ENCODE results near the gene GPA33. TPM values are rescaled to one million over a fixed set of nuclear protein-coding genes. Genes with fewer than 3 reads are reported as not detected.
"Not testable (repeated sequence)": the region's sequence is repeated elsewhere in the genome, so short reads cannot be mapped to it uniquely, and the experiment has no call there.

GPA33 gene
- total RNA-seq, 1 donor from 2014 or later = 0.20 TPM

DNA sequence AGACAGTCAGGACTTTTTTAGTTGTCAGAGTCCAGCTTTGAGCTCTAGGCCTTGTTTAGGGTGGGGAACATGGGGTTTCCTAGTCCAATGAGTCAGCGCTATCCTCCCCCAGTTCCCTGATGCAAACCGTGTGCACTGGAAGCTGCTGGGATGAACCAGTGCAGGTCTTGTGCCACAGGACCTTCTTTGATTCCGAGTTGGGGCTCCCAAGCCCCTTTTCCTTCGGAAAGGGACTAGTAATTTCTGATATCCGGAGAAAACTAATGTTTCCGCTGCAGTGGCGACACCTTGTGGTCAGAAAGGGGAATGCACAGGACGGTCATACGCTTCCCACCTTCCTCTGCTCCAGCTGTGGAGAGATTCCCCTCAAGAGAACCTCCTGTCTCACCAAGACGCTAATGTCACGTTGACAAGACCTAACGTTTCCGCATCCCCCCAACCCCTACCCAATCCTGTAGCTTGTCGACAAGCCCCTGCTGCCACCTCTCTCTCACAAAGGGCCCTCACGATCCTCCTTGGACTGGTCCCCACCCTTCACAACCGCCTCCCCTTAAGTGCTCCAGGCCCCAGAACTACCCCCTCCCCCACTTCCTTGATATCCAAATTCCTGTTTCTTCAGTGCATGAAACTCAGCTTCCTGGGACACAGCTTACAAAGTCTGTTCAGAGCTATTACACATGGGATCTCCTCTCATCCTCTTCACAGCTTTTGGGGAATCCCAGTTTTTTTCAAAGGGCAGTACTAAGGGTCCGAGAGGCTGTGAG is 30.9 kb downstream of the GPA33 start:
- peak; percentile 87 for ATAC-seq
- DNase-seq (ENCODE audit: low spot score) = peak; percentile 71

DNA sequence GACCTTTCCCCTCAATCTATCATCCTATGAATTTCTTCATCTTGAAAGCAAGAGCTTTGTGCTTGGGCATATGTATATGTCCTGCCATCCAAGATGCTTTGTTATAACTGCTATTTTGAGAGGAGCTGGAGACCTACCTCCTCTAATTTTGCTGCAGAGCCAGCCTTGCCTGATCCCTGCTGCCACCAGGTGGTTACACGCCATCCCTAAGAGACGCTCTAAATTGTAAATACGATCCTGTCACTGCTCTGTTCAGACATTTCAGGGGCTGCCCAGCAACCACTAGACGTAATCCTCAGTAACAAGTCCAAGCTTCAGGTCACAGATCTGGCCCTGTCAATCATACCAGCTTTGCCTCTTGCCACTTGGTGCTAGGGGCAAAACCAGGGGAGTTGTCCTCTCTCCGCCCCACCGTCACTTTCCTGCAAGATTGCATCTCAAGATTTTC is 32.9 kb downstream of the GPA33 start:
- peak; percentile 87 for ATAC-seq
- DNase-seq (ENCODE audit: low spot score) = peak; percentile 60

DNA sequence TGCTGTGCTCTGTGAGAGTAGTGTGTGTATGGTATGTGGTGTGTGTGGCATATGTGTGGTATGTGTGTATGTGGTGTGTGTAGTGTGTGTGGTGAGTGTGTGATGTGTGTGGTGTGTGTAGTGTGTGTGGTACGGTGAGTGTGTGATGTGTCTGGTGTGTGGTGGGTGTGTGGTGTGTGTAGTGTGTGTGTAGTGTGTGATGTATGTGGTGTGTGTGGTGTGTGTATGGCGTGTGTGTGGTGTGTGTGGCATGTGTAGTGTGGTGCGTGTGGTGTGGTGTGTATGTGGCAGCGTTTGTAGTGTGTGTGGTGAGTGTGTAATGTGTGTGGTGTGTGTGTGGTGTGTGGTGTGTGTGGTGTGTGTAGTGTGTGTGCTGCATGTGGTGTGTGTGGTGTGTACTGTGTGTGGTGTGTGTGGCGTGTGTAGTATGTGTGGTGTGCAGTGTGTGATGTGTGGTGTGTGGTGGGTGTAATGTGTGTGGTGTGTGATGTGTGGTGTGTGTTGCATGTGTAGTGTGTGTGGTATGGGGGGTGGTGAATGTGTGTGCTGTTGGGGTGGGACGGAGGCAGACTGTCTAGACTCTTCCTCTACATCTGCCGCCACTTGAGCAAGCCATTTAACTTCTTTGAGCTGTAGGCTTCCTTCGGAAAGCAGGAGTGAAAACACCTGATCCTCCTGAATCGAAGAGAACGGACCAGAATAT is 33.5 kb downstream of the GPA33 start:
- ATAC-seq (no peak), DNase-seq (ENCODE audit: low spot score) (no peak)

DNA sequence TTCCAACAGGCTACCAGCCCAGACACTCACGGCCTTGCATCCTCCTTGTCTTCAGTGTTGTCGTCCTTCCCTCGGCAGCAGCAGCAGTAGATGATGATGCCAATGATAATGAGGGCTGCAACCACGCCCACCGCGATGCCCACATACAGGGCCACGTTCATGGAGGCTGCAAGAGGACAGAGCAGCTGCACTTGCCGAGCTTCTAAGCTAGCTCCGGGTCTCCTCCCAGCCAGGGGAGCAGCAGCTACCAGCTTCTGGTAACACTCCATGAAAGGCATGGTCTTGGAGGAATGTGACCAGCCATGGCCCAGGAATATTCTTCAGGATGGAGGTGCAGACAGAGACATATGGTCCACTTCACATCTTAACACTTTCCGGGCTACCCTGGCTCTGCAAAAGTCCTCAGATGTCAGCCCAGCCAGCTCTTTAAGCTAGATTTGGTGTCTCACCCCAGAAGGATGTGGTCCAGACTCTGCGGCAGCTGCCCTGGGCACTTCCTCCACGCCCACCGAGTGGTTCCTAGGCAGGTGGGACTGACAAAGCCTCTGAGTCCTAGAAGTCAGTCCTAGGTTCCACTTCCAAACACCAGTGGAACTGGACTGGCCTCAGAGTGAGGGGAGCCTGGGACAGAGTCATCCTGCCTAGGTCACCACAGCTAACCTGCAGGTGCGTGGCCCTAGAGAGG is 35.1 kb downstream of the GPA33 start:
- ATAC-seq (no peak), DNase-seq (ENCODE audit: low spot score) (no peak)

DNA sequence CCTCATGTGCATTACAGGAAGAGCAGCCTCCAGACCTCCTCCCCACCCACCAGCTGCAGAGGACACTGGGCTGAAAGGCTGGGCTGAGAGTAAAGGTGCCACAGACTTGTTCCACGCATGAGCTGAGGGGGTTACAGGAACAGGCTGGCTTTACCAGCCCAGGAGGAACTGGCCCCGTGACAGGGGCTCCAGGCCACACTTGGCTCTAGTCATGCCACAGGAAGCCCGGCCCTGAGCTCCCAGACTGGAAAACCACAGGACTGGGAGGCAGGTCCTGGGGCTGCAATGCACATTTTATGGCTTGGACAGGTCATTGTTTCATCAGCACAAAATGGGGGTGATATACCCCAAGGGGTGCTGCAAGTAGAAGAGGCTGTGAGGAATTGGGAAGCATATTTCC is 35.6 kb downstream of the GPA33 start:
- ATAC-seq (no peak), DNase-seq (ENCODE audit: low spot score) (no peak)

DNA sequence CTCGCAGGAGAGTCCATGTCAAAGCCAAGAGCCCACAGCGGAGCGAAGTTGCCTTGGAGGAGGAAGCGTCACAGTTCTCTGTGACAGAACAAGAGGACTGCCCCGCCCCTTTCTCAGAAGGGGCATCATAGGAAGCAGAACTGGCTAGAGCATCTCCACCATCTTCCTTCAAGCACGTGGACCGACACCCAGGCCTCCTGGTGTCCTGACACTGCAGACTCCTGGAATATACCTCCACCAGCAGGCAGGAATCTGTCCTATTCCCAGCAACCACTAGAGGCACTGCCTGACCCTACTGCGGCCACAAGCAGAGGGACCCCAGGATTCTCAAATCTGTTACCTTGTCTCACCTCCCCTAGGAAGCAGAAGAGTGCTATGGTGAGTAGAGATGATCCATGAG is 37.8 kb downstream of the GPA33 start:
- ATAC-seq (peak; percentile 80), DNase-seq (ENCODE audit: low spot score) (no peak)

DNA sequence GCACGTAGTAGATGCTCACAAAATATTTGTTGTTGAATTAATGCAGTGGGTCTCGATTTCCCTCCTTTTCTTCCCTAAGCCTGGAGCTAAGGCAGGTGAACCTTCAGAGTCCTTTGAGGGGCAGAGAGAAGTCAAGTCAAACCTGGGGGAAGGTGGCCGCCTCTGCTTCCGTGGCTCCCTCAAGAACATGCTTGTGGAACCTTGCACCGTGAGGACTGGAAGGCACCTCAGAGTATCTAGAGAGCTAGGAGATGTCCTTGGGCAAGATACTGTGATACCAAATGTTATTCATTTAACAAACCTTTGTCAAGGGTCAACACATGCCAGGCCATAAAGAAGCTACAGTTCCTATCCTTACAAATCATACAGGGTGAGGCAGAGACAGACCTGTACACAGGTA is 38.3 kb downstream of the GPA33 start:
- no peak for ATAC-seq

DNA sequence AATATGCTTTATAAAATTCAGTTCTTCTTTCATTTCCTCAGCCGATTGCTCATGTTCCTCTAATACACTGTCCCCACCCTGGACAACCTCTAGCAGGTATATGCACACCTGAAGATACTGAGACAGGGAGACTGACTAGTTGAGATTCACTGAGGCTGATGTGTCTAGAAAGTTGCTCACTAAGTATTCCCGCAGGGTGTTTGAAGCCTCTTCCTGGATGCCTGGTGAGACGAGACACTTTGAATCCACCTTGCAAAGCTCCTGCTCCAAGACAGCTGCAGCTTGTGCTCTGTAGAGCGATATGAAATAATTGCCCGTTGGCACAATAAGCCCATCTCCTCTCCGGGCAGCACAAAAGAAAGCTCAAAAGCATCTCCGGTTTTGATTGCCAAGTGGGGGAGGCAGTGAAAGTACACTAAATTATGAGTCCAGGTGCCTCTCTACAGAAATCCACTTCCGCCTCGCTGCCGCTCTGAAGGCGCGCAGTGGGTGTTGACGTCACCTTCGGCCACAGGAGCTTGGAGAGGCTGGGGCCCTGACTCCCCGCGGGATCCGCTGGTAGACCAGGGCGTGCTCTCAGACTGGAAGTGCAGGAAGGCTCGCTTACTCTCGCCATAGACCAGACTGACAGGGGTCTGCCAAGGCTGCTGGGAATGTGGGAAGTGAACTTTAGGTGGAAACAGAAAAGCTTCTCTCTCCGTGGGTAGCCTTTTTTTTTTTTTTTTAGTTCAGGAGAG is 46.3 kb downstream of the GPA33 start:
- ATAC-seq (peak; percentile 99), DNase-seq (ENCODE audit: low spot score) (peak; percentile 74)

More for the DNA sequence above, 38.3 kb downstream of the GPA33 start:
- DNase-seq (ENCODE audit: low spot score) = no peak

DNA sequence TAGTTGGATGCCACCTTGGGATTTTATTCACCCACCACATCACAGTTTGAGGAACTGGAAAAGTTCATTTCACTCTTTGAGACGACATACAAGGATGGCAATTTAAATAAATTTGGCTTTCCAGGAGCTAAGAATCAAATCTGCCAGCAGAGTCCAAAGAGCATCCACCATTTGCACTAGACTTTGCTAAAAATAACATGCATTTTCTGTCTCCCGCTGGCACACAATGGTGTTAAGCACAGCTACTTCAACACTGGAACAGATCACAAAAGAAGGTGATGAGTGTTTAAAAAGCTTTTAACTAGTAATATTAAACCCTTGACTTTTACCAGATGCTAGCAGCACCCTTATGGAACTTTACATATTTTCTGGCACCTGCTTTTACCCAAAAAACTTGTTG is 56.5 kb downstream of the GPA33 start:
- ATAC-seq (peak; percentile 84), DNase-seq (ENCODE audit: low spot score) (no peak)

DNA sequence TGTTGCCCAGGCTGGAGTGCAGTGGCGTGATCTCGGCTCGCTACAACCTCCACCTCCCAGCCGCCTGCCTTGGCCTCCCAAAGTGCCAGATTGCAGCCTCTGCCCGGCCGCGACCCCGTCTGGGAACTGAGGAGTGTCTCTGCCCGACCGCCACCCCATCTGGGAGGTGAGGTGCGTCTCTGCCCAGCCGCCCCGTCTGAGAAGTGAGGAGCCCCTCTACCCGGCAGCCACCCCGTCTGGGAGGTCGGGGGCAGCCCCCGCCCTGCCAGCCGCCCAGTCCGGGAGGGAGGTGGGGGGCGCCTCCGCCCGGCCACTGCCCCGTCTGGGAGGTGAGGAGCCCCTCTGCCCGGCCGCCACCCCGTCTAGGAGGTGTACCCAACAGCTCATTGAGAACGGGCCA is 60.6 kb downstream of the GPA33 start:
- DNase-seq (ENCODE audit: low spot score); ATAC-seq: not testable (repeated sequence)

DNA sequence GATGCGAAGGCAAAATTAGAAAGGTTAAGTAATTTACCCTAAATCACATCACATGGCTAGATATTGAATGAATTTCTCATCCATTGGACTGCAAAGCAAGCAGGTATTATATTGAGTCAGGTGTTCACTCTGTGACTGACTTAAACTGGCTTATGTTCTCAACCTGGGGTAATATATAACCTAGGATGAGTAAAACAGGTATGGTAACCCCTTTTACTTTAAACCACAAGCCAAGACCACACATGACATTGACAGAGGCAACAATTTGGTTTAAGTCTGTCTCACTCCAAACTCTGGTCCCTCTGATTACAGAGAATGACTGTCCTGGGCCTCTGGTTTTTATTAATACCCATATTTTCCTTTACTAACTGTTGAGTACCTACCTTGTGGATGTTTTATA is 67.8 kb downstream of the GPA33 start:
- ATAC-seq = no peak
- DNase-seq (ENCODE audit: low spot score) = no peak

DNA sequence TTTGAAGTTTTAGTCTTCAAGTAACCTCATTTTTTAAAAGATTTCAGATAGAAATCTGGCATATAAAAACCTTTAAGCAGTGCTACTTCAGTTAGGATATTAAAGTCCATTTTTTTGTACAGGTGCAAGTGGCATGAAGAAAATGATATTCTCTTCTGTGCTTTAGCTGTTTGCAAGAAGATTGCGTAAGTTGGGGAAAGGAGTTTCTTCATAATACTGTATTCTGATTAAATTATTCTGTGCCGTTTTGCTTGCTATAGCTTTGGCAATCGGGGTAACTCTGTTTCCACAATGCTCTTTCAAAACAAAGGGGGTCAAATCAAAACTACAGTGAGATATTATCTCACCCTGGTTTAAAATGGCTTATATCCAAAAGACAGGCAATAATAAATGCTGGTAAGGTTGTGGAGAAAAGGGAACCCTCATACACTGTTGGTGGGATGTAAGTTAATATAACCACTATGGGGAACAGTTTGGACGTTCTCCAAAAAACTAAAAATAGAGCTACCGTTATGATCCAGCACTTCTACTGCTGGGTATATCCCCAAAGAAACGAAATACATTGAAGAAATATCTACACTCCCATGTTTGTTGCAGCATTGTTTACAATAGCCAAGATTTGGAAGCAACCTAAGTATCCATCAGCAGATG is 74.0 kb downstream of the GPA33 start:
- DNase-seq (ENCODE audit: low spot score) = no peak
- ATAC-seq = peak; percentile 38

DNA sequence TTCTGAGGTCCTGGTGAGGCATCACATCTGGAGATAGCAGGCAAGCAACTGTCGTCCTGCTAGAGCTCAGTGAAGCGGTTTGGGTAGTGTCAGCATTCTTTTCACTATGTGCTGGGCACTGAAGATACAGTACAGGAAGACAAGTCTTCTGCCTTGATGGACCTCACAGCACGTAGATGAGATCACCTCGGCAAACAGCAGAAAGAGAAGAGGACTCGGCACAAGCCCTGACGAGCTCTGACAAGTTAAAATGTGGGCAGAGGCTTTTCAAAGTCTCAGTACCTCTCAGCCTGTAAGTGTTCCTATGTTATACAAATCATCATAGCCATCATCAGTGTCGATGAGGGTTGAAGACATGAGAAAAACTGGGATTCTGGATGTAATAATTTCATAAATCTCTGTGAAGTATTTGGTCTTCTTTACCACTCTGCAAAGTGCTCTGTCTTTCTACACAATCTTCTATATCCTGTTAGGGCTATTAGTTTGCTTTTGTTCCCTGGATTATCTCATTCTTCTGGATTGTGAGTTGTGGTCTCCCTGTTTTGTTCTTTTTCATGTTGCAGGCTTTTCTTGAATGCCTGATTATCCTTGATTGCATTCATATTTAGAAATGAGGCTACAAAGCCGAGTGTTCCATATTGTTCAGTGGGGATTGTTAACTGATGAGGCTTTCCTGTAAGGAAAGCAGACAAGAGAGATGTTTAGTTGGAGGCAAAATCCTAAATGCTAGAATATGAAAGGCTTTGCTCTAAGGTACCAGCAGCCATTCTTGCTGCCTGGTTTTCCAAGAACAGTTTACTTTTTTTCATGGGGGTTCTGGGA is 76.9 kb downstream of the GPA33 start:
- DNase-seq (ENCODE audit: low spot score) (no peak), ATAC-seq (no peak)

DNA sequence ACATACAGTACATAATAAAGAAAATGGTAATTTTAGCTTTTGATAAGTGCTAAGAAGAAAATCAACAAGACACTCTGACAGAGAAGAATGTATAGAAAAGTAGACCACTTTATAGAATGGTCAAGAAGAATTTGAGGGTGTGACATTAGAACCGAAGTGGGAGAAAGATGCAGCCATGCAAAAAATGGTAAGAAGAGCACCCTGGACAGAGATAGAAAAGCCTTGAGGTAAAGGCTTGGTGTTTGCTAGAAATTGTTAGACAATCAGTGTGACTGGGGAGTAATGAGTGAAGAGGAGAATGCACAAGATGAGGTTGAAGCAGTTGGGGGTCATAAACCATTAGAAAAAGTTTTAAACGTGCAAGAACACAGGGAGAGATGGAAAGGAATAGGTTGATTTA is 77.6 kb downstream of the GPA33 start:
- DNase-seq (ENCODE audit: low spot score) (no peak), ATAC-seq (no peak)

DNA sequence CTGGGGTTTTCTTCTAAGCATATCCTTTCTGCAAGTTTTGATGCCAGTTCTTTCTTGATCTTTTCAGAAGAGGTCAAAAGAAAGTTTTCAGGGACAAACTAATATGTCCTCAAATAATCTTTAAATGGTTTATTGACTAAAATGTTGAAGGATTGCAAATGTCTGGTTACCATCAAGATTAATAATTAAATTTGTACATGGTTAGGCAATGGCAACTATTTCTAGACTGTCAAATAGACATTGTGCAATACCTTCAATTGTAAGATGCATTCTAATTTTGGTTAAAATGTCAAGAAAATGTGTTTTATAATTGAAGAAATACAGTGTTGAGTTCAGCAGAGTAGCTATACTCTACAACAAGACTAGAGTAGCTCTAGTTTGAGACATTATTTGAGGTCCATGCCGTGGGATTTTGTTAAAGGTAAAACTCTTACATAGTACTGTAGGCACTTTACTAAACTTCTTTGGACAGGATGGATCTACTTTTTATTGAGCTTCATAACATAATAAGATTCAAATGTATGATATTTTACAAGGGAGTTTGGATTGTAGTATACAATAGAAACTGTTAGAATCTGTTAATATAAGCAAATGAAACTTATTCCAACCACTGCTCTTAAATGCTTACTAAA is 78.5 kb downstream of the GPA33 start:
- DNase-seq (ENCODE audit: low spot score) (no peak), ATAC-seq (peak; percentile 58)

DNA sequence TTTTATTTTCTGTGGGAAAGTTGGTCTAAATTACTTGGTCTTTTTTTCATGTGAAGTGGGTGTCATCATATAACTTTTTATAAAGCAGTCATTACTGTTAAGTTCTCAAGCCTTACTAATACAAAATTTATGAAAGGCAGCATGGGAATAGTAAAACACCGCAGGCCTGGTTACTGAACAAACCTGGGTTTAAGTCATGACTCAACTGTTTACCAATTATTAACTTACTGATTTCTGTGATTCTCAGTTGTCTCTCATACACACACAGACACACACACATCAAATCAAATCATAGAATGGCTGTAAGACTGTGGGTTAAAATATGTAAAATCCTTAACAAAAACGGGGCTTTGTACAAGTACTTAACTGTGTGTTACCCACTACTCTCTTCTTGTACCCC is 86.5 kb downstream of the GPA33 start:
- DNase-seq (ENCODE audit: low spot score) = no peak
- peak; percentile 26 for ATAC-seq

Data from left lobe of liver (tissue), 2 donors.